Heart left ventricle (tissue), 16 donors: ENCODE measurements around the gene RUFY1. TPM values are rescaled to one million over a fixed set of nuclear protein-coding genes. Genes with fewer than 3 reads are reported as not detected.

Experiments used
- ATAC-seq, 4 donors: fragments of 200-7000 bp; cut with Tn5 transposase; one replicate each; pipeline ENCODE4 v1.9.1; 2020 to 2022; ENCODE audit warnings: moderate library complexity in 4 of 4, mild to moderate bottlenecking in 3 of 4, moderate number of reproducible peaks in 1 of 4
- DNase-seq, 5 donors: peaks; one replicate each; pipeline ENCODE4 v3.0.0-alpha.2; 2020
- H3K27ac ChIP-seq, 12 donors: fragments of 200-600 bp; sonication (generic) in 4 of 12; one replicate each; pipeline versions ENCODE4 v1.5.0 to v1.8.0; 2016 to 2022; ENCODE audit warnings: mild to moderate bottlenecking in 2 of 12
- H3K27me3 ChIP-seq, 9 donors: fragments of 200-600 bp; sonication (generic) in 2 of 9; one replicate each; pipeline versions ENCODE4 v1.5.1 to v1.8.0; 2016 to 2022; ENCODE audit warnings: mild to moderate bottlenecking in 3 of 9
- H3K36me3 ChIP-seq, 9 donors: fragments of 200-600 bp; sonication (generic) in 2 of 9; one replicate each; pipeline versions ENCODE4 v1.5.0 to v1.8.0; 2018 to 2022; ENCODE audit warnings: mild to moderate bottlenecking in 2 of 9
- H3K4me1 ChIP-seq, 12 donors: fragments of 200-600 bp; sonication (generic) in 4 of 12; one replicate each; pipeline versions ENCODE4 v1.5.0 to v1.8.0; 2016 to 2022; ENCODE audit warnings: mild to moderate bottlenecking in 3 of 12
- H3K4me3 ChIP-seq, 12 donors: fragments of 200-600 bp; sonication (generic) in 4 of 12; one replicate each; pipeline versions ENCODE4 v1.5.0 to v1.8.0; 2017 to 2022; ENCODE audit warnings: mild to moderate bottlenecking in 9 of 12, moderate library complexity in 4 of 12
- H3K9me3 ChIP-seq, 12 donors: fragments of 200-600 bp; sonication (generic) in 4 of 12; one replicate each; pipeline versions ENCODE4 v1.5.0 to v1.8.0; 2016 to 2022; ENCODE audit warnings: mild to moderate bottlenecking in 1 of 12
- POLR2A ChIP-seq, 2 donors: fragments of 450-650 bp; IDR thresholded peaks; one replicate each; pipeline ENCODE4 v1.6.1; 2017; ENCODE audit warnings: antibody characterized with exemption in 2 of 2, mild to moderate bottlenecking in 2 of 2, moderate library complexity in 2 of 2
- WGBS, 4 donors: extraction: QIAGEN DNeasy Blood & Tissue Kit in 2 of 4; methylation state at CpG; one replicate each; pipeline versions ENCODE4 v1.1.5 to v1.1.7; 2013 to 2018; 5-methylcytosine and 5-hydroxymethylcytosine counted together
- intact Hi-C, 10 donors: fragments of 100-400 bp; cut with DNase I; formaldehyde crosslinking; loops; one replicate each; pipeline versions ENCODE4 v1.11.1 to v1.14.2; 2022
- polyA plus RNA-seq, 2 donors: library from polyadenylated mRNA; stranded (reverse); fragments of 200-250 nt; gene quantifications; one replicate each; pipeline ENCODE4 v1.2.3, GENCODE V29; 2013
- total RNA-seq, 9 donors: library from RNA; depleted of rRNA in 2 of 9; stranded (reverse); fragments of >200 nt in 2 of 9; fragmentation: NEBNext Ultra II Directional in 3 of 9; extraction: Animal tissue kit (Norgen Biotek cat#: 25700) in 3 of 9; gene quantifications; one replicate each; pipeline versions ENCODE4 v1.1.0 to v1.2.4, GENCODE V29; 2016 to 2023
- TF ChIP-seq, protein P1 (sequence below), 12 donors: fragments of 200-600 bp; sonication (generic) in 4 of 12; IDR thresholded peaks; one replicate each; pipeline versions ENCODE4 v1.5.0 to v1.8.0; 2018 to 2022; ENCODE audit warnings: antibody characterized with exemption in 12 of 12, mild to moderate bottlenecking in 5 of 12
- donor health status: ischemic (EF 13 %, LVEDD 7.1; RV severe dilation, severe dysfunction).
- donor health status: healthy with polysubstance abuse.
- donor health status: DM: no; HTN: yes; CAD: no.
- donor health status: DM: no; HTN: no; CAD: no.
- donor health status: ischemic (EF 25% LVEDD 6.9; RV normal size, moderate dysfunction).
- donor health status: ischemic (EF 25% LVEDD 5.7; RV mildly dilated, moderate dysfunction).
- donor health status: healthy.
- donor health status: DM: yes; HTN: yes; CAD: no.
- donor health status: ischemic (EF 35%, LVEDD 5.7; RV mildly dilated, moderate dysfunction).
- donor health status: nonischemic (EF 11% LVEDD 7.7; RV severe dilation, severe dysfunction).
- donor health status: DM: yes; HTN: yes; CAD: no.
- donor health status: PGD.
- donor health status: ischemic (EF 29% LVEDD 5.4; RV normal size, mild dysfunction).
- donor health status: nonischemic (EF 23%, LVEDD 6.1; RV moderate dilation, normal function).

Gene RUFY1
- total and polyA plus RNA-seq, 11 donors, result 14.3 to 30.9 (median 24.2) TPM

DNA sequence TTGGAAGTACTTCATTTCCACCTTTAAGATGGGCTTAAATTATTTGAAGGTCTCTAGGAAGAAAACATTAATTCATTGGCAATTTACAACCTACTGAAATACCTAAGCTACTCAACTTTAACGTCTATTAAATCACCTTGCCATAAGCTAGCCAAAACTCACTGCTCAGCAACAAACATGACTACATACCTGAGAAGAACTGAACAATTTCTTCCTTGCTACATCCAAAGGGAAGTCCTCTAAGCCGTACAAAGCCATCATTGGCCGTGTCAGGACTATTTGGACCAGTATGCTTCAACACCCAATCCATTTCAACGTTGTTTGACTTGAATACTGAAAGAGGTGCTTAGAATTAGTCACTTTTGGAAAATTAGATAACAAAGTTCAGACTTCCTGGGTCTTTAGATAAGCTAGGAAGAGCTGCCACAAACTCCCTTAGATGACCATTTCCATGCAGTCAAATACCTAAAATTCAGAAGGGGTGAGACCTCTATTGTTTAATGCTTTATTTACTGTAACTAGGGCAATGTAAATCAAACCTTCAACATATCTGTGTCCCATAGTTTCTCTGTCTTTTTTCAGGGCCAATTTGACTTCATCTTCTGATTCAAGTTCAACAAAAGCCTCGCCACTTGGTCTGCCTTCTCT lies 70.5 kb downstream of the RUFY1 start:
- Histone ChIP-seq H3K27me3 (no peaks in the 10 kb centered on the region), H3K9me3 (no peaks in the 10 kb centered on the region), H3K27ac (peak overlapping the region in 2 of 12 donors; percentile 100), H3K4me1 (peaks cover 17 to 78% (median 65%) of the 10 kb centered on the region in 12 donors), H3K36me3 (peaks cover 0 to 68% (median 67%) of the 10 kb centered on the region in 9 donors), H3K4me3 (peak overlapping the region in 11 of 12 donors; percentile 6 to 100 (median 96))
- TF ChIP-seq, protein P1, sequence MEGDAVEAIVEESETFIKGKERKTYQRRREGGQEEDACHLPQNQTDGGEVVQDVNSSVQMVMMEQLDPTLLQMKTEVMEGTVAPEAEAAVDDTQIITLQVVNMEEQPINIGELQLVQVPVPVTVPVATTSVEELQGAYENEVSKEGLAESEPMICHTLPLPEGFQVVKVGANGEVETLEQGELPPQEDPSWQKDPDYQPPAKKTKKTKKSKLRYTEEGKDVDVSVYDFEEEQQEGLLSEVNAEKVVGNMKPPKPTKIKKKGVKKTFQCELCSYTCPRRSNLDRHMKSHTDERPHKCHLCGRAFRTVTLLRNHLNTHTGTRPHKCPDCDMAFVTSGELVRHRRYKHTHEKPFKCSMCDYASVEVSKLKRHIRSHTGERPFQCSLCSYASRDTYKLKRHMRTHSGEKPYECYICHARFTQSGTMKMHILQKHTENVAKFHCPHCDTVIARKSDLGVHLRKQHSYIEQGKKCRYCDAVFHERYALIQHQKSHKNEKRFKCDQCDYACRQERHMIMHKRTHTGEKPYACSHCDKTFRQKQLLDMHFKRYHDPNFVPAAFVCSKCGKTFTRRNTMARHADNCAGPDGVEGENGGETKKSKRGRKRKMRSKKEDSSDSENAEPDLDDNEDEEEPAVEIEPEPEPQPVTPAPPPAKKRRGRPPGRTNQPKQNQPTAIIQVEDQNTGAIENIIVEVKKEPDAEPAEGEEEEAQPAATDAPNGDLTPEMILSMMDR (IDR thresholded peaks at IDR 0.05), result no peak
- TF ChIP-seq POLR2A (IDR thresholded peaks at IDR 0.05), result no peak
- DNase-seq, result peak in 1 of 5 donors; percentile 3
- ATAC-seq, result no peak
- intact Hi-C loops, result loop anchor here in 4 of 10 donors (5.0 to 10.0 kb wide), 3 partner anchors 64 to 204 kb away; partner anchors contain the start of genes MAML1 (in 1 of the 4) and SQSTM1 (in 1 of the 4)
- 8 to 15% (median 10%) methylated on average over 5 of the region's 5 CpGs for WGBS, 4 donors

DNA sequence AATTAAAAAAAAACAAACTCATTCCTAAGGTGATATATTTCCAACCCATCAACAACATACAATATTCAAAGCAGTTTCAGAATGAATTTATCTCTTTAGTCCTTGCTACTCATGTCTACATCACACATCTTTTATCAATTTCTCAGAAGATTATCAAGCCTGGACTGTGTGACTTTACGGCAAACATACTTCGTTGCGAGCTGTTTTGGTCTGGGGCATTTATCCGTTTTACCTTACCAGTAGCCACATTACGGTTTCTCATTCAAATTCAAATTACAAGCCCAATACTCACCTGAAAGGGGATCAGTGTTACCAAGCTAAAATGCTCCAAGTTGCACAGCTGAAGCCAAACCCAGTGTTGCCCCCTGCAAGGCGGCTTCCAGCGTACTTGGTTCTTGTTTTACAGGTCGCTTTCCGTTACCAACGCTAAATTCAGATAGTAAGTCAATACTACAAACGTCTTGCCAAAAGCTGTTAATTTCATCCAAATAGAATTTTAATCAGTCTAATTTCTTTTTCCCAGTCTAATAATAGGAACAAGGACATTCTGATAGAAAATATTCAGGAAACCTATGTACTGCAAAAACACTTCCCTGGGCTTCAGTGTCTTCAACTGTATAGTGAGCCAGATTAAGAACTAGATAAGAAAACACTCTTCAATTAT lies 71.3 kb downstream of the RUFY1 start:
- Histone ChIP-seq H3K27ac (peak overlapping the region in 10 of 12 donors; percentile 57 to 100 (median 100)), H3K36me3 (peaks cover 0 to 59% (median 58%) of the 10 kb centered on the region in 9 donors), H3K4me3 (peak overlapping the region; percentile 66 to 100 (median 96)), H3K27me3 (no peaks in the 10 kb centered on the region), H3K4me1 (peaks cover 17 to 69% (median 58%) of the 10 kb centered on the region in 12 donors), H3K9me3 (no peaks in the 10 kb centered on the region)
- intact Hi-C loops, result loop anchor here in 4 of 10 donors (5.0 to 10.0 kb wide), 3 partner anchors 64 to 203 kb away; partner anchors contain the start of genes MAML1 (in 1 of the 4) and SQSTM1 (in 1 of the 4)
- DNase-seq (peak in 1 of 5 donors; percentile 9), ATAC-seq (no peak)
- 5 to 15% (median 8%) methylated on average over 11 of the region's 11 CpGs for WGBS, 4 donors
- TF ChIP-seq POLR2A (IDR thresholded peaks at IDR 0.05), result no peak
- TF ChIP-seq, protein P1 (IDR thresholded peaks at IDR 0.05), result no peak

DNA sequence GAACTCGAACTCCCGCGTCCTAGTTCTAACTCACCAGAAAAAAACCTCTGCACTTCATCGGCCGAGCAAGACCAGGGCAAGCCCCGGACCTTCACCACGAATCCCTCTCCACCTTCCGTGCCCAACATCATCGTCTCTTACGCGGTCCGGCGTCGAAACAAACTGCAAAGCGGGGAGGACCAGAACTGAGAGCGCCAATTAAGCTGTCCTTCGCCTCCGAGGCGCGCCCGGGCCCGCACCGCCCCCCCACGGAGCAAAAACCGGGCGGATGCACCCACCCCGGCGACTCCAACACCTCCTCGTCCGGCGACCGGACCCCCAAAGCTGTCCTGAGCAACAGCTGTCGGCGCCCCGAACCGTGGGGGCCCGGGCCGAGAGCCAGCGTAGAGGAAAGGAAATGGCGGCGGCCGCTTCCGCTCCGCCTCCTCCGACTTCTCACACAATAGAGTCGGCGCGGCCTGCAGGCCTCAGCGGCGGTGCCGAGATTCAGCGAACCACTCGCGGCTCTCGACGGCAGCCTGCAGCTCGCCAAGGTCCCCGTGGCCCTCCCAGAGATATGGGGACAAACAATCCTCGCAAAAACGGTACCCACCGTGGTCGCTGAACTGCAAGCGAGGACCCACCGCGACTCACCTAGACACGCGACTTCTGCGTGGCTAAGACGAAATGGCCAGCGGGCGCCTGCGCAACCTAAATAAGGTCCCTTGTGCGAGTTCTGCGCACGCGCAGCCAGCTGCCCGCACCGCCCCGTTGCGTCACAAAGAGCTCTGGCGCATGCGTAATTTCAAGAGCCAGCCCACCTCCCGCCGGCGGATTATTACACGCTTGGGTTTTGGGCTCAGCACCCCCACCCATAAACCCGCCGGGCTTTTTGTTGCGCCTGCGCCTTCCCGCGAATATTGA lies 72.9 kb downstream of the RUFY1 start, which contains the start of gene HNRNPH1:
Gene HNRNPH1 (minus strand): TSS at position 669 of the 903 bp plus-strand sequence. CDS start 538 bp downstream, at position 131.
- H3K4me1 ChIP-seq, result peaks cover 17 to 54% (median 46%) of the 10 kb centered on the region in 12 donors
- DNase-seq (peak; percentile 98 to 99 (median 98)), ATAC-seq (peak; percentile 87 to 93 (median 90))
- intact Hi-C loops, result loop anchor here in 4 of 10 donors (5.0 to 10.0 kb wide), 3 partner anchors 66 to 202 kb away; partner anchors contain the start of genes MAML1 (in 1 of the 4) and SQSTM1 (in 1 of the 4)
- H3K27ac ChIP-seq, result peak within 1 kb of the TSS; percentile 97 to 100 (median 100)
- 0 to 1% (median 1%) methylated on average over 49 to 92 of the region's 92 CpGs for WGBS, 4 donors
- TF ChIP-seq, protein P1 (IDR thresholded peaks at IDR 0.05), result peak in 4 of 12 donors; percentile 1 to 11 (median 4)
- peak; percentile 78 to 99 for TF ChIP-seq POLR2A (IDR thresholded peaks at IDR 0.05)
- peaks cover 0 to 44% (median 42%) of the 10 kb centered on the region in 9 donors for H3K36me3 ChIP-seq
- no peaks in the 10 kb centered on the region for H3K27me3 ChIP-seq
- H3K4me3 ChIP-seq, result peak within 1 kb of the TSS; percentile 66 to 100 (median 96)
- no peaks in the 10 kb centered on the region for H3K9me3 ChIP-seq
